ENCODE measurements around the gene CACNG8. TPM values are rescaled to one million over a fixed set of nuclear protein-coding genes. Genes with fewer than 3 reads are reported as not detected.
"Not testable (repeated sequence)": the region's sequence is repeated elsewhere in the genome, so short reads cannot be mapped to it uniquely, and the experiment has no call there.

The CACNG8 gene
- total RNA-seq, 1 donor from 2014 or later: not detected

- DNase-seq (ENCODE audit: low spot score) (no peak), ATAC-seq (no peak)
Observed at GRCh38 chr19:54029301-54029700, 66.6 kb downstream of the CACNG8 start.

DNA sequence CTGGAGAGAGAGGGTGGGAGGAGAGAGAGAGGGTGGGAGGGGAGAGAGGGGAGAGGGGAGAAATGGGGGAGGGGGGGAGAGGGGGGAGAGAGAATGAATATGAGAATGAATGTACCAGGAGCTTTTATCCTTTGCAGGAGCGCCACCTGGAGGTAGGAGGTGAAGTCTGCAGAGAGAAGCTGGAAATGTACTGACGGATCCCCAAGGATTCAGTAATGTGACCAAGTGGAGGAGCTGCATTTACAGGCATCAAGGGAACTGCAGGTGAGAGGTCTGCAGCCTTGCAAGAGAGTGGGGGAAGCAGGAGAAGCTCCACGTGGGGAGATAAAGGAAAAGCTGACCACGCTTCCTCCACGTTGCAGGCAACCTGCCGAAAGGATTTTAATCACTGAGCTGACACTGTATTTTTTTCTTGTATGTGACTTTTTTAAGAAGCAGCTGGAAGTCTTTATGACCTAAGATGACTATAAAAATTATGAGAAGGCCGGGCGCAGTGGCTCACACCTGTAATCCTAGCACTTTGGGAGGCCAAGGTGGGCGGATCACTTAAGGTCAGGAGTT lies 67.3 kb downstream of the CACNG8 start:
- ATAC-seq: peak; percentile 75

DNA sequence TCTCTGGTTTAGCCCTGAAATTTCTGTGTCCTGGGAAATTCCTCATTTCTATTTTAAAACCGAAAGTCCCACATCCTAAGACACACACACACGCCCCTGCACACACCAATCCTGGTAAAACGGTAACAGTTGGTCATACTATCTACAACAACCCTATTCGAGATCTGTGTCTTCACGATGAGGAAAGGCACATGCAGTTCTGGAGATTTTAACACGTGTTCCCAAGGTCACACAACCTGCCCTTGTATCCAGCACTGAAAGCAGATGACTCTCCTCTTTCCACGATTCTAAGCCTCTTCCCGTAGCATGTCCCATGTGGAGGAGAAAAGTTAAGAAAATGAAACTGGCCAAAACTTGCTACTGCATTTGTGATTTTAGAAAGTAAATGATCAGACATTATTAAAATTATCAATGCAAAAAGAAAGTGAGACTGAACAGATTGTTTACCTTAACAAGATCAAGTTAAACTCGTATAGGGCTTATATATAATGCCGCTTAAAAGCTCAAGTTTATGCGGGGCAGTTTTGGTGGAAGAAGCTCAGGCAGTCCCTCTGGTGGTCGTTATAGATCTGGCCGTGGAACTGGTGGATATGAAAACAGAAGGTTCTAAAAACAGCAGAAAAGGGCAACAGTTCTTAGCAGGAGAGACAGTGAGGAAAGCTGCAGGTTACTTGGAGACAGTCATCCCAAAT lies 68.3 kb downstream of the CACNG8 start:
- no peak for DNase-seq (ENCODE audit: low spot score)
- ATAC-seq: no peak

More for the DNA sequence above, 67.3 kb downstream of the CACNG8 start:
- DNase-seq (ENCODE audit: low spot score): peak; percentile 49

- DNase-seq (ENCODE audit: low spot score): no peak
- no peak for ATAC-seq
Observed at GRCh38 chr19:54035215-54036178, 72.8 kb downstream of the CACNG8 start.

GRCh38 chr19:54036542-54036941 lies 73.8 kb downstream of the CACNG8 start:
- ATAC-seq; DNase-seq (ENCODE audit: low spot score): not testable (repeated sequence)

Other genes with a start within 250 kb of the CACNG8 start
- gene NLRP12, start 138.6 kb upstream of the CACNG8 start, total RNA-seq: 0.28 TPM
- 15.2 TPM for gene MYADM, start 95.1 kb upstream of the CACNG8 start, total RNA-seq
- gene PRKCG, start 80.7 kb upstream of the CACNG8 start, total RNA-seq: 0.08 TPM
- not detected for gene CACNG7, start 53.7 kb upstream of the CACNG8 start, total RNA-seq
- gene CACNG6, start 28.7 kb downstream of the CACNG8 start, total RNA-seq: not detected
- not detected for gene VSTM1, start 101.0 kb downstream of the CACNG8 start, total RNA-seq
- not detected for gene TARM1, start 118.4 kb downstream of the CACNG8 start, total RNA-seq
- 0.91 TPM for gene OSCAR, start 137.9 kb downstream of the CACNG8 start, total RNA-seq
- 74.5 TPM for gene NDUFA3, start 139.9 kb downstream of the CACNG8 start, total RNA-seq
- gene TFPT, start 152.7 kb downstream of the CACNG8 start, total RNA-seq: 4.3 TPM
- 23.2 TPM for gene PRPF31, start 152.8 kb downstream of the CACNG8 start, total RNA-seq
- 19.0 TPM for gene CNOT3, start 174.8 kb downstream of the CACNG8 start, total RNA-seq
- 1.3 TPM for gene LENG1, start 196.8 kb downstream of the CACNG8 start, total RNA-seq
- gene TMC4, start 210.2 kb downstream of the CACNG8 start, total RNA-seq: 1.9 TPM
- gene MBOAT7, start 226.6 kb downstream of the CACNG8 start, total RNA-seq: 34.3 TPM
- gene TSEN34, start 228.4 kb downstream of the CACNG8 start, total RNA-seq: 17.4 TPM
- 482 TPM for gene RPS9, start 237.9 kb downstream of the CACNG8 start, total RNA-seq

Measured in left lobe of liver (tissue), 2 donors.